Fibroblast of skin of left quadriceps (primary cell): ENCODE data around the gene INTS6.

ENCODE experiments used
- DNase-seq, 2 experiments: peaks; one replicate each; pipeline ENCODE4 v3.0.0-alpha.2; 2013; ENCODE audit warnings: low read depth in 2 of 2

The INTS6 gene

GRCh38 chr13:51343475-51343874 is 109.4 kb downstream of the INTS6 start:
- no peak for DNase-seq

- DNase-seq = peak in 1 of 2 experiments; percentile 32
Observed at GRCh38 chr13:51342706-51343105, 110.1 kb downstream of the INTS6 start.

DNA sequence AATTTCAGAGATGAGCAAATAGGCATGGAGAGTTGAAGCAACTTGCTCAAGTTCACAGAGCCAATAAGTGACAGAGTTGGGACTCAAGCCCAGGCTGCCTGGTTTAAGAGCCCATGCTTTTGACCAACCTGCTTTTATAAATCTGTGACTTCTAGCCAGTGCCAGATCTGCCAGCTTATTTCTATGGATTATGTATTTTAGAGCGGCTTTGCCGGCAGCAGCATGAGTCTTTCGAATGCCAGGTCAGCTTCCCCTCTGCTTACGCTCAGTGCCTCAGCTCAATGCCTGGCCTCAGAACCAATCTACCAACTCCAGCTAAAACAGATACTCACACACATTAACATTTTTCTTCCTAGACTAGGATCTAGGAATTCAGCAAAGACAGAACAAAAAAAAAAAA is 111.0 kb downstream of the INTS6 start:
- DNase-seq = no peak

DNA sequence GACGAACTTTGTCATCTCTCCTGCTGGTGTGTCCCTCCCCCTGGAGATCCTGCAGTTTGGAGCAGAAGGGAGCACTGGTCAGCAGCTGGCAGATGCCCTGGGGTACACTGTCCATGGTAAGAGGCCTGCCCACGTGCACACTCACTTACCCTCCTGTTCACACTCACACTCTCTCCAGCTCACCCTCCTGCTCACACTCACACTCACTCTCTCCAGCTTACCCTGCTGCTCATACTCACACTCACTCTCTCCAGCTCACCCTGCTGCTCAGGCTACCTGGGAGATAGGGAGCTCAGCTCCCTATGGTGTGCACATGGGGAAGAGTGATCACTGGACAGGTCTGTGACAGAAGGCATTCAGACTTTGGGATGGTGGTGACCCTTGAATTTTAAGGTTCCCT is 111.6 kb downstream of the INTS6 start:
- no peak for DNase-seq

GRCh38 chr13:51339952-51340732 is 112.7 kb downstream of the INTS6 start:
- DNase-seq = no peak

GRCh38 chr13:51339354-51339753 is 113.5 kb downstream of the INTS6 start, which contains the start of gene SERPINE3:
TSS of gene SERPINE3 (plus strand) at chr13:51339691. CDS start at chr13:51341092, 1,401 bp downstream.
- no peak for DNase-seq

- no peak for DNase-seq
Observed at GRCh38 chr13:51336746-51337145, 116.1 kb downstream of the INTS6 start.

GRCh38 chr13:51333826-51334225 is 119.0 kb downstream of the INTS6 start:
- DNase-seq = no peak

DNA sequence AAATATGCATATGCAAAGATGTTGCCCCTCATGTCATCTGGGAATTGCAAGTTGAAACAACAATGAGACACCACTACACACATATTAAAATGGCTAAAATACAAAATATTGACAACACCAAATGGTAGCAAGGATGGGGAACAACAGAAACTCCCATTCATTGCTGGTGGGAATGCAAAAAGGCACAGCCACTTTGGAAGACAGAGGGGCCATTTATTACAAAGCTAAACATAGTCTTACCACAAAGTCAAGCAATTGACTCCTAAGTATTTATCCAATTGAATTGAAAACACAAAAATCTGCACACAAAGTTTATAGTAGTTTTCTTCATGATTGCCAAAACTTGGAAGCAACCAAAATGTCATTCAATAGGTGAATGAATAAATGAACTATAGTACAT is 119.4 kb downstream of the INTS6 start:
- DNase-seq = no peak

GRCh38 chr13:51332566-51333361 is 120.1 kb downstream of the INTS6 start:
- no peak for DNase-seq

DNA sequence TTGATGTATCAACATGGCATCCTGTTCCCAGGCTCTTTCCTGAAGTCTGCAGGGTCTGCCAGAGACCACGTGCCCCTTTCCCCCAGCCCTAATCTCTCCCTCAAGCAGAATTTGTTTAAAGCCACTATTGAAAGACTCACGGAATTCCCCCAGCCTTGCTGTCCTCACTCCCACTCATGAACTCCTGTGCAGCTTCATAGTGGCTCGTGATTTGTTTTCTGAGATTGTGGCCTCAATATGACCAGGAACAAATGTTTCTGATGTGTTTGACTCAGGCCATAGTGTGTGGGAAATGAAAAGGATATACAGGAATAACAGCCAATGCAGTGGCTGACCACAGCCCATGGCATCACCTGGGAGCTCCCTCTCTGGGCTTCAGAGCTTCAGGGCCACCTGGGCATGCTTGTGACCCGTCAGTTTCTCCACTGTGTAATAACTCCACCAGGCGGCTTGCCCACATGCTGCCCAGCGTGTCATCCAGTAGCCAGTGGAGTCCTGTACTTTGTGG is 121.4 kb downstream of the INTS6 start:
- DNase-seq = no peak

GRCh38 chr13:51330791-51331190 is 122.0 kb downstream of the INTS6 start:
- DNase-seq = no peak

- DNase-seq = no peak
Observed at GRCh38 chr13:51329606-51330005, 123.2 kb downstream of the INTS6 start.

- DNase-seq = no peak
Observed at GRCh38 chr13:51328488-51328887, 124.3 kb downstream of the INTS6 start.

DNA sequence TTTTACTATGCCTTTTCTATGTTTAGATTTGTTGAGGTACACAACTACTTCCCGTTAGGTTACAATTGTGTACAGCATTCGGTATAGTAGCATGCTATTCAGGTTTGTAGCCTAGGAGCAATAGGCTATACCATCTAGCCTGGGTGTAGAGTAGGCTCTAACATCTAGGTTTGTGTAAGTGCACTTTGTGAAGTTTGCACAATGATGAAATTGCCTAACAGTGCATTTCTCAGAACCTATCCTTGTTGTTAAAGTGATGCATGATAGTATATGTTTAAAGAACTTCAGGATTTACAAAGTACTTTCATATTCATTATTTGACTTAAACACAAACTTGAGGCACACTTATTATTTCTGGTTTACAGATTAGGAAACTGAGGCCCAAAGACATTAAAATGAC is 124.9 kb downstream of the INTS6 start:
- no peak for DNase-seq

GRCh38 chr13:51326777-51327176 is 126.1 kb downstream of the INTS6 start:
- DNase-seq = no peak

GRCh38 chr13:51325837-51326236 is 127.0 kb downstream of the INTS6 start:
- no peak for DNase-seq

DNA sequence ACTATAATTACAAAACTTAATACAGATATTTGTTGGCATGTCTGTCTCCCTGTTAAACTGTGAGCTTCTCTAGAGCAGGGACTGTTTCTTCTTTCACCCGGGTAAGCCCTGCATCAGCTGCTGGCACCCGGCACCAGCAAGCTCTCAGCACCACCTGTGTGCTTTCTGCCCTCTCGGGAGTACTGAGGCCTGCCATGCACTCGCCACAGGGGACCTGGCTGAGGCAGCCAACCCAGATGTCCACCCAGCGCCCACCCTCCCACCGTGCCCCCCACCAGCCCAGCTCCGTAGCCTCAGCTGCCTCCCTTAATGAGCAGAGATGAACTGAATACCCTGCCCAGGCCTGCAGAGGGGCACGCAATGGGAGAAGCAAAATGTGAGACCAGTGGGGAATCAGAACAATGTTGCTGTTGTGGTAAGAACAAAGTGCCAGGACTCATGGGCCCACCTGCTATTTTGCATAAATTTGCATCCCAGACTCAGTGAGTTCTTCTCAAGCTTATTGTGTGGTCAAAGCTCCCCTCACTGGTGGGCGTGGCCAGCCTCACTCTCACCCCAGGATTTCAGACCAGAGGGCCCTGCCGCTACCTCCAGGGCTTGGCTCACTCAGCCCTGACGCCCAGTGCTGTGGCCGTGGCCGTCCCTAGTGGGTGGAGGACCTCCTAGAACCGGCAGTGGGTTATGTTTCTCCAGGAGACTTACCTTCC is 128.0 kb downstream of the INTS6 start:
- DNase-seq = no peak

DNA sequence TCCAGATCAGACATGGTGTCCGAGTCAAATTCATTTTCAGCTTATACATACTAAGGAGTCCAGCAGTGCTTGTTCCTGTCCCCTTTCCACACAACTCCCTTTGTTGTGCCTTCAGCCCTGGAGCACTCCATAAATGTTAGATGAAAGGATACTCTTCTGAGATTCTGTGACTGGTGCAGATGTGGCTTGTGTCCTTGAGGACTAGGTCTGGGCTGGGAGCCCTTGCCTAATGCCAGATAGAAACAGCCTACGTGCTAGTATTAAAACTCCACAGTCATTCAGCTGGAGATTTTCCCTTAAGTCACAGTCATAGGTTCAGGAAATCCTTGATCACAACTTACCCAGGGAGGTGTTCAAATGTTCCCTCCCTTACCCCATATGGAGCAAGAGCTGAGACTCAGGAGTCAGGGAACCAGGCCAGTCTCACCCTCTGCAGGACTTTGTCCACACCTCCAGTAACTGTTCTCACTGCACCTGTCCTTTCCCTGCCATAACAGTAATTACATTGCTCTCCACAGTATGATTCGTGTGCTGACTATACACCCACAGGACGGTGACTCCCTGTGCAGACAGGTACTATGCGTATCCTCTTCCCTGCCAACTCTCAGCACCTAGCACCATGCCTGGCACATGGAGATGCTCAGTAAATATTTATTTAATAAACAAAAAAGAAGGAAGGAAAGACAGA is 128.9 kb downstream of the INTS6 start:
- DNase-seq = no peak

DNA sequence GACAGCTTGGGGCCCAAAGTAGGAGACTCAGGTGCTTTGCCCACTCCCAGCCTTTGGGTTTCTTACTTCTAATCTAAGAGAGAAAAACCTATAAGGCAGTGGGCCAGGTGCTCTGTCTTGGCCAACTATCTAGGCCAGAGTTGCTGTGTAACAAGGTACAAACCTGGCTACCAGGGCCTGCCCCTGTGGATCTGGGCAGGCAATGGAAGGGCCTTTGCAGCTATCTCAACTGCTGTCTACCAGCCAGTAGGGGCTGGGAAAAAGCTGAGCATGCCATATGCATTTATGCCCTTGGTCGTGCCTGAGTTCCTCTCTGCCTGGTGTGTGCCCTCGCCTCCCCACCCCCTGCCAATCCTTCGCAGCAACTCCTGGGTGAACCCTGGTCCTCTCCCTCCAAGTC is 130.0 kb downstream of the INTS6 start:
- no peak for DNase-seq

DNA sequence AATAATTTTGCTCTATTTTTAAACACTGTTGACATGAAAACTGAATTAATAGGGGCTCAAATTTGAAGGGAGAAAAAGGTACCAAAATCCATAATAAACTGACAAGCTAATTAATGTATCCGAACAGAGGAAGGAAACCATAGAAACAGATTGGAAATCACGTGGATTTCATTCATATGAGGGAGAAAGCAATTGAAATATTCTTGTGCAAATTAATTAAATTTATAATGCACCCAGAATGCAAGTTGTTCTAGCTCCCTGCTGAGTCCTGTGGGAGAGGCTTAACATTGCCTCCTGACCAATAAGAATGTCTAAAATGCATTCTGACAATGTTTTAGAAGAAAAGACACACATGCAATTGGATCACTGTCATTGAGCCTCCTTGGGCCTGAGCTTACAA is 131.0 kb downstream of the INTS6 start:
- no peak for DNase-seq

DNA sequence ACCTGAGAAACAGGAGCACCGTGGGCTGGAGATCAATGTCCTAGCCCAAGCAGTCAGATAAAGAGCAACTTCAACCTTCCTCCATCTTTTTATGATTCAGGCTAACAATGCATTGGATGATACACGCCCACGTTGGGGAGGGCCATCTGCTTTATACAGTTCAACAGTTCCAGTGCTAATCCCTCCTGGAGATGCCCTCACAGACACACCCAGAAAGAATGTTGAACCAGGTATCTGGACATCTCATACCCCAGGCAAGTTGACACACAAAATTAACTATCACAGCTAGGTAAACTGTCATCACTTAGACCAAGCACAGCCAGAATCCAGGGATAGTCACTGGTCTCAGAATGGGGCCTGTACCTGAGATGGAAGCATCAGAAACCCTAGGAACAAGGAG is 134.0 kb downstream of the INTS6 start:
- DNase-seq = no peak
